HCT116 (cell line): ENCODE results near the gene CABP1.

Experiments
- CBX3 ChIP-seq: IDR thresholded peaks from 2 replicates; pipeline ENCODE4 v1.6.1; 2012; ENCODE audit warnings: low read depth
- CEBPB ChIP-seq: IDR thresholded peaks from 2 replicates; pipeline ENCODE4 v1.6.1; 2012; ENCODE audit warnings: low read depth
- ELF1 ChIP-seq: IDR thresholded peaks from 2 replicates; pipeline ENCODE4 v1.6.1; 2012; ENCODE audit warnings: low read depth, borderline replicate concordance
- EZH2 ChIP-seq: fragments of 200-600 bp; sonication (generic); IDR thresholded peaks from 2 replicates; pipeline ENCODE4 v1.6.1; 2017; ENCODE audit warnings: antibody characterized with exemption, mixed run types
- POLR2A ChIP-seq: IDR thresholded peaks from 2 replicates; pipeline ENCODE4 v1.7.0; 2011; ENCODE audit warnings: borderline replicate concordance; ENCODE audit not compliant: insufficient read depth, insufficient read length; ENCODE audit errors: extremely low read depth
- TCF7L2 ChIP-seq: IDR thresholded peaks from 2 replicates; pipeline ENCODE4 v1.7.0; 2011; ENCODE audit warnings: borderline replicate concordance, inconsistent platforms; ENCODE audit not compliant: insufficient read depth, insufficient read length; ENCODE audit errors: extremely low read depth
- YY1 ChIP-seq: IDR thresholded peaks from 2 replicates; pipeline ENCODE4 v1.6.1; 2011; ENCODE audit warnings: low read length, low read depth, moderate library complexity, mild to moderate bottlenecking; ENCODE audit not compliant: insufficient replicate concordance; ENCODE audit errors: extremely low read depth
- ZNF274 ChIP-seq: fragments of 200-500 bp; sonication (Bioruptor generic); IDR thresholded peaks from 2 replicates; pipeline ENCODE4 v1.6.1; 2014; ENCODE audit warnings: mild to moderate bottlenecking, low read depth, low read length, inconsistent platforms
- TF ChIP-seq, protein P1 (sequence below), 3 experiments: fragments of 200-600 bp in 1 of 3; sonication (generic) in 1 of 3; IDR thresholded peaks in 2 of 3; conservative IDR thresholded peaks in 1 of 3; 2 replicates each; pipeline ENCODE4 v1.5.1; 2012 to 2017; ENCODE audit warnings: low read depth in 2 of 3, low read length in 2 of 3, antibody characterized with exemption in 1 of 3, borderline replicate concordance in 1 of 3, control low read depth in 1 of 3, mild to moderate bottlenecking in 1 of 3, mixed read lengths in 1 of 3, mixed run types in 1 of 3, moderate library complexity in 1 of 3; ENCODE audit not compliant: insufficient read depth in 1 of 3
- TF ChIP-seq, protein P2 (sequence below): IDR thresholded peaks from 2 replicates; pipeline ENCODE4 v1.6.1; 2012
- TF ChIP-seq, protein P3 (sequence below): IDR thresholded peaks from 2 replicates; pipeline ENCODE4 v1.6.1; 2012; ENCODE audit warnings: low read depth
- TF ChIP-seq, protein P4 (sequence below): IDR thresholded peaks from 2 replicates; pipeline ENCODE4 v1.6.1; 2012
- TF ChIP-seq, protein P5 (sequence below): IDR thresholded peaks from 2 replicates; pipeline ENCODE4 v1.6.1; 2011; ENCODE audit warnings: mild to moderate bottlenecking, low read length, moderate library complexity; ENCODE audit not compliant: insufficient replicate concordance; ENCODE audit errors: extremely low read depth

DNA sequence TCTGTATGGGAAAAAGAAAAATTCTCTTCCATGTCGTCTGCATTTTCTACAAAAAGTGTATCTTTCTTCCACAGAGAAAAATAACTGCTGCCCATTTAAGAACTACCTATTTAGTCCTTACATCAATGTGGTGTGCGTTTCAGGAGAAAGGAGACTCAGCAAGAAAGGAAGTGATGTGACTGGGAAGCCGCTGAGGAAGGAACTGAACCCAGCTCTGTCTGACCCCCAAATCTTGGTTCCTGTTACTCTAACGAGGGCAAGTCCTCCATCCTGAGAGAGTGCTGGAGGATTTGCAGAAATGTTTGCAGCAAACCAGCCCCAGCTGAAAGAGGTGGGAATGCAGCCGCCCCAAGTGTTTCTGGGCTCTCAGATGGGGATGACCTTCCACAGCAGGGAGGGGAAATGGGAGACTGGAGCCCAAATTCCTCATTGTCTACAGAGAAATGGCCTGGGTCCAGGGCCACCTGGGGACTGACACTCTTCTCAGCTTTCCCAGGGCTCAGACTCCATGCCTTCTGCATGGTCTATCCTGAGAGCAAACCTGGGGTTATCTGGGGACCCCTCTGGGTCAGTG lies 39.8 kb downstream of the CABP1 start:
- TF ChIP-seq, protein P1, sequence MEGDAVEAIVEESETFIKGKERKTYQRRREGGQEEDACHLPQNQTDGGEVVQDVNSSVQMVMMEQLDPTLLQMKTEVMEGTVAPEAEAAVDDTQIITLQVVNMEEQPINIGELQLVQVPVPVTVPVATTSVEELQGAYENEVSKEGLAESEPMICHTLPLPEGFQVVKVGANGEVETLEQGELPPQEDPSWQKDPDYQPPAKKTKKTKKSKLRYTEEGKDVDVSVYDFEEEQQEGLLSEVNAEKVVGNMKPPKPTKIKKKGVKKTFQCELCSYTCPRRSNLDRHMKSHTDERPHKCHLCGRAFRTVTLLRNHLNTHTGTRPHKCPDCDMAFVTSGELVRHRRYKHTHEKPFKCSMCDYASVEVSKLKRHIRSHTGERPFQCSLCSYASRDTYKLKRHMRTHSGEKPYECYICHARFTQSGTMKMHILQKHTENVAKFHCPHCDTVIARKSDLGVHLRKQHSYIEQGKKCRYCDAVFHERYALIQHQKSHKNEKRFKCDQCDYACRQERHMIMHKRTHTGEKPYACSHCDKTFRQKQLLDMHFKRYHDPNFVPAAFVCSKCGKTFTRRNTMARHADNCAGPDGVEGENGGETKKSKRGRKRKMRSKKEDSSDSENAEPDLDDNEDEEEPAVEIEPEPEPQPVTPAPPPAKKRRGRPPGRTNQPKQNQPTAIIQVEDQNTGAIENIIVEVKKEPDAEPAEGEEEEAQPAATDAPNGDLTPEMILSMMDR (IDR thresholded peaks at IDR 0.05 in 2 of 3, conservative IDR thresholded peaks at IDR 0.05 in 1 of 3; ENCODE audit: borderline replicate concordance in 1 of 3, insufficient read depth in 1 of 3, low read depth in 2 of 3, low read length in 2 of 3): no peak
- TF ChIP-seq, protein P2, sequence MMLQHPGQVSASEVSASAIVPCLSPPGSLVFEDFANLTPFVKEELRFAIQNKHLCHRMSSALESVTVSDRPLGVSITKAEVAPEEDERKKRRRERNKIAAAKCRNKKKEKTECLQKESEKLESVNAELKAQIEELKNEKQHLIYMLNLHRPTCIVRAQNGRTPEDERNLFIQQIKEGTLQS: no peak
- no peak for TF ChIP-seq EZH2
- no peak for TF ChIP-seq CBX3
- TF ChIP-seq, protein P3, sequence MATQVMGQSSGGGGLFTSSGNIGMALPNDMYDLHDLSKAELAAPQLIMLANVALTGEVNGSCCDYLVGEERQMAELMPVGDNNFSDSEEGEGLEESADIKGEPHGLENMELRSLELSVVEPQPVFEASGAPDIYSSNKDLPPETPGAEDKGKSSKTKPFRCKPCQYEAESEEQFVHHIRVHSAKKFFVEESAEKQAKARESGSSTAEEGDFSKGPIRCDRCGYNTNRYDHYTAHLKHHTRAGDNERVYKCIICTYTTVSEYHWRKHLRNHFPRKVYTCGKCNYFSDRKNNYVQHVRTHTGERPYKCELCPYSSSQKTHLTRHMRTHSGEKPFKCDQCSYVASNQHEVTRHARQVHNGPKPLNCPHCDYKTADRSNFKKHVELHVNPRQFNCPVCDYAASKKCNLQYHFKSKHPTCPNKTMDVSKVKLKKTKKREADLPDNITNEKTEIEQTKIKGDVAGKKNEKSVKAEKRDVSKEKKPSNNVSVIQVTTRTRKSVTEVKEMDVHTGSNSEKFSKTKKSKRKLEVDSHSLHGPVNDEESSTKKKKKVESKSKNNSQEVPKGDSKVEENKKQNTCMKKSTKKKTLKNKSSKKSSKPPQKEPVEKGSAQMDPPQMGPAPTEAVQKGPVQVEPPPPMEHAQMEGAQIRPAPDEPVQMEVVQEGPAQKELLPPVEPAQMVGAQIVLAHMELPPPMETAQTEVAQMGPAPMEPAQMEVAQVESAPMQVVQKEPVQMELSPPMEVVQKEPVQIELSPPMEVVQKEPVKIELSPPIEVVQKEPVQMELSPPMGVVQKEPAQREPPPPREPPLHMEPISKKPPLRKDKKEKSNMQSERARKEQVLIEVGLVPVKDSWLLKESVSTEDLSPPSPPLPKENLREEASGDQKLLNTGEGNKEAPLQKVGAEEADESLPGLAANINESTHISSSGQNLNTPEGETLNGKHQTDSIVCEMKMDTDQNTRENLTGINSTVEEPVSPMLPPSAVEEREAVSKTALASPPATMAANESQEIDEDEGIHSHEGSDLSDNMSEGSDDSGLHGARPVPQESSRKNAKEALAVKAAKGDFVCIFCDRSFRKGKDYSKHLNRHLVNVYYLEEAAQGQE: no peak
- no peak for TF ChIP-seq CEBPB
- TF ChIP-seq ZNF274: no peak
- TF ChIP-seq, protein P4, sequence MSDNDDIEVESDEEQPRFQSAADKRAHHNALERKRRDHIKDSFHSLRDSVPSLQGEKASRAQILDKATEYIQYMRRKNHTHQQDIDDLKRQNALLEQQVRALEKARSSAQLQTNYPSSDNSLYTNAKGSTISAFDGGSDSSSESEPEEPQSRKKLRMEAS: no peak
- no peak for TF ChIP-seq ELF1
- TF ChIP-seq TCF7L2: no peak
- no peak for TF ChIP-seq YY1
- TF ChIP-seq, protein P5, sequence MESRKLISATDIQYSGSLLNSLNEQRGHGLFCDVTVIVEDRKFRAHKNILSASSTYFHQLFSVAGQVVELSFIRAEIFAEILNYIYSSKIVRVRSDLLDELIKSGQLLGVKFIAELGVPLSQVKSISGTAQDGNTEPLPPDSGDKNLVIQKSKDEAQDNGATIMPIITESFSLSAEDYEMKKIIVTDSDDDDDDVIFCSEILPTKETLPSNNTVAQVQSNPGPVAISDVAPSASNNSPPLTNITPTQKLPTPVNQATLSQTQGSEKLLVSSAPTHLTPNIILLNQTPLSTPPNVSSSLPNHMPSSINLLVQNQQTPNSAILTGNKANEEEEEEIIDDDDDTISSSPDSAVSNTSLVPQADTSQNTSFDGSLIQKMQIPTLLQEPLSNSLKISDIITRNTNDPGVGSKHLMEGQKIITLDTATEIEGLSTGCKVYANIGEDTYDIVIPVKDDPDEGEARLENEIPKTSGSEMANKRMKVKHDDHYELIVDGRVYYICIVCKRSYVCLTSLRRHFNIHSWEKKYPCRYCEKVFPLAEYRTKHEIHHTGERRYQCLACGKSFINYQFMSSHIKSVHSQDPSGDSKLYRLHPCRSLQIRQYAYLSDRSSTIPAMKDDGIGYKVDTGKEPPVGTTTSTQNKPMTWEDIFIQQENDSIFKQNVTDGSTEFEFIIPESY: no peak
- TF ChIP-seq POLR2A: no peak
